NK-92 treated with Interleukin-12 subunit alpha and Interleukin-12 subunit beta, amount 100 ng/mL, for 24 hours (cell line): Measurements from ENCODE around the gene CMTM3.
"Not testable (repeated sequence)": the region's sequence is repeated elsewhere in the genome, so short reads cannot be mapped to it uniquely, and the experiment has no call there.

Experiments
- DNase-seq: peaks from one replicate; lab custom pipeline; 2025; lab: John Stamatoyannopoulos, UW

The CMTM3 gene

GRCh38 chr16:66635406-66635805 is 30.9 kb downstream of the CMTM3 start:
- no peak for DNase-seq

DNA sequence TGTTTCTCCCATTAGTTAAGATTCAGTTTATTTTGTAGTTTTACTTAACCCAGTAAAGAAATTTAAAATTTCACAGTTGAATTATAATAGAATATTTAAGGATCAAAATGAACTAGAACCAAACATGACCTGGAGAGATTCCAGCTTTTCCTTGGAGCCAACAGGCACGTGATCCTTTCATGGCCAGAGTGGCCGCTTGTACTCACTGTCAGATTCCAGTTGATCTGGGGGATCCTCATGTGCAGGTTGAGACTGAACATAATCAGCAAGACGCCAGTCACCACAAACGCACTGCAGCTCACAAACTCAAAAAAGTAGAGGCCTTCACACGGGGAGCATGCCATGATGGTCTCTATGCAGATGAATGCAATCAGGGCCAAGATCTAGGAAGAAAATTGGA is 31.7 kb downstream of the CMTM3 start:
- DNase-seq: no peak

GRCh38 chr16:66637806-66638205 is 33.3 kb downstream of the CMTM3 start:
- no peak for DNase-seq

- no peak for DNase-seq
Measured at GRCh38 chr16:66639091-66639885, 34.8 kb downstream of the CMTM3 start.

DNA sequence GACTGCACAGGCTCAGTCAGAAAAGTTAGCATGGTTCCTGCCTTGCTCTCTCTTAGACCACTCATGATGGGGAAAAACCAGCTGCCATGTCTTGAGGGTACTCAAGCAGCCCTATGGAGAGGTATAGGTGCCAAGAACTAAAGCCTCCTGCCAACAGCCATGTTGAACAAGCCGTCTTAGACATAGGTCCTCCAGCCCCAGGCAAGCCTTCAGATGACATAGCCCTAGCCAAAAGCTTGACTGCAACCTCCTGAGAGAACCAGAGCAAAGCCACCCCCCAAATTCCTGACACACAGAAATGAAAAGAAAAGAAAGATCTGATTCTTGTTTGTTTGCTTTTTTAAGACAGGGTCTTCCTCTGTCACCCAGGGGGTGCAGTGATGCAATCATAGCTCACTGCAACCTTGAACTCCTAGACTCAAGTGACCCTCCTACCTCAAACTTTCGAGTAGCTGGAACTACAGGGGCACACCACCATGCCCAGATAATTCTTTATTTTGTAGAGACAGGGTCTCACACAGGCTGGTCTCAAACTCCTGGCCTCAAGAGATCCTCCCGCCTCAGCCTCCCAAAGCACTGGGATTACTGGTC is 36.3 kb downstream of the CMTM3 start:
- DNase-seq: no peak

DNA sequence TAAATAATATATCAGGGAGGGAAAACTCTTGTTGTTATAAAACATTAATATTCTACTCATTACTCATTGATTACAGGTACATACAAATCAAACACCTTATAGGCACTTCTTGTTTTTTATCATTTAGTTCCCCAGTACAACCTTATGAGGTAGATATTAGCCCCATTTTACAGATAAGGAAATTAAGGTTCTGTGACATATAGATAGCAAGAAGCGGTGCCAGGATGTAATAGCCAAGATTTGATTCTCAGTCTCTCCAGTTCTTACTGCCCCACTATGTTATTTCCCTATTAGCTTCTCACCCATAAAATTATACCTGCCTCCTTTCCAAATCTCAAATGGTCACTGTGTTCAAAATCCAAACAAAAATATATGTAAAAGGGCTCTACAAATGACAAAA is 36.9 kb downstream of the CMTM3 start:
- DNase-seq: no peak

DNA sequence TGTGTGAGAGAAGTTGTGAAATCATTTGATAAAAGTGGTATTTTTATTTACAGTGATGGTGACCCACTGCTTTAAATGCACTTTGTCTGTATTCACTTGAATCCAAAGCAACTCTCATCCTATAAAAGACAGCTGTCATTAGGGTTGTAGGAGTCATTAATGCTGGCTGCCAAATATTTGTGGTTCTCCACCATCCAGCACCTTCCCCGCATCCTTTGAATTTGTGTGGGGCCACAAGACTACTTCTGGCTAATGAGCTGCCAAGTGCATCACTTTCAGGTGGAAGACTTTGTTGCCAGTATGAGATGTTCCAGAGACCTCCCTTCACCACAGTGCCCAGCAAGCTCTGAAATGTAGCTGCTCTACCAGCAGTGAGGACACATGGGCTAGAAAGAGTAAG is 43.4 kb downstream of the CMTM3 start:
- no peak for DNase-seq

GRCh38 chr16:66649167-66649566 is 44.7 kb downstream of the CMTM3 start:
- DNase-seq: no peak

- DNase-seq: no peak
Measured at GRCh38 chr16:66649636-66650205, 45.2 kb downstream of the CMTM3 start.

GRCh38 chr16:66650707-66651473 is 46.4 kb downstream of the CMTM3 start:
- peak; percentile 61 for DNase-seq

DNA sequence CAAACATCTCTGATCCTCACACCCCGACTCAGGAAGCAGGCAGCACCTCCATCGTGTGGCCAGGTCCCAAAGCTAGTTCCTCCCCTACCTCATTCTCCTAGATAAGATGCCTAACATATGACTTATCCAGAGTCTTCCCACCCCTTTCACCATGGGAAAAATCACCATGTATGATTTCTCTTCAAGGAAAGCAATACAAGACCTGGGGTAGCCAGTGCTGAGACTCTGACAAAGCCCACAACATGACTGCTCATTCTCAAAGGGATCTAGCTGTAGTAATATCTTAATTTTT is 46.9 kb downstream of the CMTM3 start:
- no peak for DNase-seq

- no peak for DNase-seq
Measured at GRCh38 chr16:66651965-66652364, 47.5 kb downstream of the CMTM3 start.

GRCh38 chr16:66652661-66653360 is 48.3 kb downstream of the CMTM3 start:
- DNase-seq: no peak

GRCh38 chr16:66653581-66654350 is 49.3 kb downstream of the CMTM3 start:
- DNase-seq: no peak

GRCh38 chr16:66656547-66656946 is 52.0 kb downstream of the CMTM3 start:
- no peak for DNase-seq

DNA sequence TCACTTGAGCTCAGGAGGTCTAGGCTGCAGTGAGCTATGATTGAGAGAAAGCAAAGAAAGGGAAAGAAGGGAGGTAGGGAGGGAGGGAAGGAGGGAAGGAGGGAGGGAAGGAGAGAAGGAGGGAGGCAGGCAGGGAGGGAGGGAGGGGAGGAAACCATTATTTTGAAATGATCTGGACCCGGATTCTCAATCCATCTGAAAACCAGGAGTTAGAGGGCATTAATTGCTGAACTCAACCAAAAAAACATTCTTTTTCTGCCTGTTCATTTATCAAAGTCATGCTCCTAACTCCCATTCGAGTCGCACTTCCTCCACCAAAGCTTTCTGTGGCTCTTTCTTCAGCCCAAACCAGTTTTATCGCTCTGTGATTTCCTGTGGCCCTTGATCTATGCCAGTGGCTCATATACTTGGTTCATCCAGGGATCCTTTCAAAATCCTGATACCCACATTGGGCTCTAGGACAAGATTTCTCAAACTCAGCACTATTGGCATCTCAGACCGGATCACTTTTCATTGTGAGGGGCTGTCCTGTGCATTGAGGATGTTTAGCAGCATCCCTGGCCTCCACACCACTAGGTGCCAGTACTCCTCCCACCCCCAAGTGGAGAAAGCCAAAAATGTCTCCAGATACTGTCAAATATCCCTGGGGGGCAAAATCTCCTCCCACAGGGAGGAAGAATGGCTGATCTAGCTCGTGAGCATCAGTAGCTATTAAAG is 53.8 kb downstream of the CMTM3 start:
- no peak for DNase-seq

- no peak for DNase-seq
Measured at GRCh38 chr16:66658860-66659190, 54.3 kb downstream of the CMTM3 start.

DNA sequence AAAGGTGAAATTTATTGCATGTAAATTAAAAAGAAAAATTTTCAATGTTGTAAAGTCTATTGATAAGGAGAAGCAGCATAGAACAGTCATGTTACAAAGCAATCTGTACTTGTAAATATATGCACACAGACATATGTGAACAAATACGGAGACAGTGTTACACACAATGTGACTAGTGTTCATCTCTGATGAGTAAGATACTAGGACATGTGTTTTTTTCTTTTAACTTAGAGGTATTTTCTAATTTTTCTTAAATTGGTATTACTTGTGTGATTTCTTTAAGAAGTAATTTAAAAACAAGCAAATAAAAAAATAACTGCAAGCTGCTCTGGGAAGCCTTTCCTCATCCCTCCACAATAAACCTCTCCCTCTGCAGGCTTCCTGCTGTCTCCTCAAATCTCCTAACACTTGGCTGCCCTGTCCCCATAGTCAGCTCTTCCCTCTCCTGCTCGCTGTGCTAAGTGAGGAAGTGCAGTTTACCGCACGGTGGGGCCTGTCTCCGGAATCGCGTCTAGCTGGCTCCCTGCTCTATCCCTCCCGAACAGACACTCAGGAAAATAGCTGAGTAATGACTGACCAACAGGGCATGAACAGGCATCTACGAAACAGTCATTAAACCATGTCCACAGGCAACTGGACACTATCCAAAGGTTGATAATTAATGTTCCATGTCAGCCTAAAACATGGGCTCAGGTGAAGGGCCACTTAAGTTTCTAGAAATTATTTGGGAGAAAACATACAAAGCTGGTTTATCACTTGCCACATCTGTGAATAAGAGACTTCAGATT is 56.1 kb downstream of the CMTM3 start:
- no peak for DNase-seq

DNA sequence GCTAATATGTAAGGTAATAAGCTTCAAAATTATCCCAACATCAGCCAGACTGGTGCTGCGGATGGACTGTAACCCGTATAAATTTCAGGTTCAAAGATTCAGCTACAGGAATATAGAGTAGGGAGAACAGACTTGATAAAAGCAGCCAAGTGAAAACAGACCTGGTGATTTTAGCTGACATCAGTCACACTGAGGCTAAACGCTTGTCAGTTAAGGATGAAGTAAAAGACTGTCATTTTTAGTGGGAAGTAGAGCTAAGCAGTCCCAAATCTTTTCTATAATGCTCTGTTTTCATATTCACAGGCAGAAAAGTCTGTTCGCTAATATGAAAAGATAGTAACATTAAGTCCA is 56.7 kb downstream of the CMTM3 start:
- no peak for DNase-seq

DNA sequence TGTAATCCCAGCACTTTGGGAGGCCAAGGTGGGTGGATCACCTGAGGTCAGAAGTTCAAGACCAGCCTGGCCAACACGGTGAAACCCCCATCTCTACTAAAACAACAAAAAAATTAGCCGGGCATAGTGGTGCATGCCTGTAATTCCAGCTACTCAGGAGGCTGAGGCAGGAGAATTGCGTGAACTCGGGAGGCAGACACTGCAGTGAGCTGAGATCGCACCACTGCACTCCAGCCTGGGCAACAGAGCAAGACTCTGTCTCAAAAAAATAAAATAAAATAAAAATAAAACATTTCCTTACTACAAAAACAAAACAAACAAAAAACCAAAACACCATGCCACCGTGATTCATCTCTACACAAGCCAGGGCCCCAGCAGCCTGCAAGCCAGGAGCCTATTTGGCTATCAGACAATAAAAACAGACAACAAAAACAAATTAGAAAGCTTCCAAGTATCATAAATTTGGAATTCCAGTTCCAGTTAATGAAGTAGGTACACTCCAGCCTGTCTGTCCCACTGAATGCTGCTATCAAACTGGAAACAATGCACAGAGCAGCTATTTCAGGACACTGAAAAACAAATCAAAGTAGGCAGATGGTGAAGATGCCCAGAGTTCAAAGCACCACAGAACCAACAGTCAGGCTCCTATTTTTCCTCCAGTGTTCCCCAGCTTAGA is 57.3 kb downstream of the CMTM3 start:
- not testable (repeated sequence) for DNase-seq
